Stomach (tissue), 4 donors: Measurements from ENCODE around the gene ACCS.

Experiments
- EP300 ChIP-seq: sonication (generic); formaldehyde crosslinking; IDR thresholded peaks from one replicate; pipeline ENCODE4 v1.6.1; 2017; ENCODE audit warnings: antibody characterized with exemption
- POLR2A ChIP-seq, 4 donors: fragments of 450-650 bp; IDR thresholded peaks; one replicate each; pipeline ENCODE4 v1.6.1; 2016; ENCODE audit warnings: antibody characterized with exemption in 4 of 4, control low read depth in 2 of 4, mild to moderate bottlenecking in 1 of 4, moderate library complexity in 1 of 4
- TF ChIP-seq, protein P1 (sequence below), 7 experiments: fragments of 450-650 bp in 4 of 7; fragments of 200-600 bp in 3 of 7; sonication (generic) in 3 of 7; IDR thresholded peaks; one replicate each; pipeline ENCODE4 v1.5.1; 2016 to 2019; ENCODE audit warnings: antibody characterized with exemption in 7 of 7, control low read depth in 2 of 7, mild to moderate bottlenecking in 1 of 7

DNA sequence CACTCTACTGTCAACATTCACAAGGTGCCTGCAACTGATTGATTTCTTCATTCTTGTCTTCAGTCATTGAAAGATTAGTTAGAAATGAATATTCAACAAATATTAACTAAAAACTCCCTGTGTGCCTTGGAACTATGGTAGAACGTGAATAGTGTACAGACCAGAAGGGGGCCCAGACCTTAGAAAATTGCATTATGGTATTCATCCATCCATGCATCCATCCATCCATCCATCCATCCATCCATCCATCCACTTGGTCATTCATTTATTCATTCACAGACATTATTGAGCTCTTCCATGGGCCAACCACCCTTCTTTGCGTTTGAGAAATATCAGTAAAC, 28.4 kb upstream of the ACCS start:
- TF ChIP-seq, protein P1, sequence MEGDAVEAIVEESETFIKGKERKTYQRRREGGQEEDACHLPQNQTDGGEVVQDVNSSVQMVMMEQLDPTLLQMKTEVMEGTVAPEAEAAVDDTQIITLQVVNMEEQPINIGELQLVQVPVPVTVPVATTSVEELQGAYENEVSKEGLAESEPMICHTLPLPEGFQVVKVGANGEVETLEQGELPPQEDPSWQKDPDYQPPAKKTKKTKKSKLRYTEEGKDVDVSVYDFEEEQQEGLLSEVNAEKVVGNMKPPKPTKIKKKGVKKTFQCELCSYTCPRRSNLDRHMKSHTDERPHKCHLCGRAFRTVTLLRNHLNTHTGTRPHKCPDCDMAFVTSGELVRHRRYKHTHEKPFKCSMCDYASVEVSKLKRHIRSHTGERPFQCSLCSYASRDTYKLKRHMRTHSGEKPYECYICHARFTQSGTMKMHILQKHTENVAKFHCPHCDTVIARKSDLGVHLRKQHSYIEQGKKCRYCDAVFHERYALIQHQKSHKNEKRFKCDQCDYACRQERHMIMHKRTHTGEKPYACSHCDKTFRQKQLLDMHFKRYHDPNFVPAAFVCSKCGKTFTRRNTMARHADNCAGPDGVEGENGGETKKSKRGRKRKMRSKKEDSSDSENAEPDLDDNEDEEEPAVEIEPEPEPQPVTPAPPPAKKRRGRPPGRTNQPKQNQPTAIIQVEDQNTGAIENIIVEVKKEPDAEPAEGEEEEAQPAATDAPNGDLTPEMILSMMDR (IDR thresholded peaks at IDR 0.05) = no peak
- TF ChIP-seq EP300 (no peak), POLR2A (IDR thresholded peaks at IDR 0.05) (no peak)
